Measurements from ENCODE around the gene CPAMD8. TPM values are rescaled to one million over a fixed set of nuclear protein-coding genes. Genes with fewer than 3 reads are reported as not detected.
"Not testable (repeated sequence)": the region's sequence is repeated elsewhere in the genome, so short reads cannot be mapped to it uniquely, and the experiment has no call there.

The CPAMD8 gene
- total RNA-seq, 1 experiment from 2014 or later = 3.9 TPM

- DNase-seq (no peak), ATAC-seq (no peak)
- Histone ChIP-seq H3F3A (ENCODE audit: low read length, unreplicated experiment) (no peaks in the 10 kb centered on the region), H3K4me3 (ENCODE audit: low read length) (no peak overlapping the region), H3K79me2 (ENCODE audit: low read length) (no peaks in the 10 kb centered on the region), H3K4me1 (ENCODE audit: insufficient read depth, low read length) (no peaks in the 10 kb centered on the region), H3K27me3 (ENCODE audit: low read length) (no peaks in the 10 kb centered on the region), H2AFZ (ENCODE audit: low read length) (no peak overlapping the region), H3K4me2 (ENCODE audit: low read length) (no peak overlapping the region), H3K36me3 (ENCODE audit: low read depth, low read length) (no peaks in the 10 kb centered on the region), H3K27ac (ENCODE audit: low read length) (no peak overlapping the region), H4K20me1 (ENCODE audit: low read length) (no peaks in the 10 kb centered on the region), H3K9me3 (ENCODE audit: low read length) (no peaks in the 10 kb centered on the region), H3K9ac (ENCODE audit: low read length) (no peak overlapping the region), H3K9me2 (replicated peaks; ENCODE audit: low read length) (no peaks in the 10 kb centered on the region)
- CTCF ChIA-PET = no interaction called here
- intact Hi-C loops (cut with micrococcal nuclease) = no loop called here
- POLR2A ChIA-PET (ENCODE audit: unreplicated experiment) = no interaction called here
- TF ChIP-seq EZH2phosphoT487 (IDR thresholded peaks at IDR 0.05; ENCODE audit: borderline replicate concordance, low read length) = no peak
- TF ChIP-seq EZH2 (IDR thresholded peaks at IDR 0.05; ENCODE audit: low read length, unreplicated experiment) = no peak
- no peak for TF ChIP-seq CTCF (conservative IDR thresholded peaks at IDR 0.05; ENCODE audit: low read depth, low read length)
- no TSS peak for BruUV-seq (replicated peaks)
Observed at GRCh38 chr19:16985403-16985802, 41.2 kb downstream of the CPAMD8 start.

- H3K9ac ChIP-seq (ENCODE audit: low read length); BruUV-seq (replicated peaks); H3F3A ChIP-seq (ENCODE audit: low read length, unreplicated experiment); intact Hi-C loops (cut with micrococcal nuclease); H2AFZ ChIP-seq (ENCODE audit: low read length); H3K4me3 ChIP-seq (ENCODE audit: low read length); H3K27me3 ChIP-seq (ENCODE audit: low read length); ATAC-seq; DNase-seq; H3K4me1 ChIP-seq (ENCODE audit: insufficient read depth, low read length); H3K9me3 ChIP-seq (ENCODE audit: low read length); H3K79me2 ChIP-seq (ENCODE audit: low read length); CTCF ChIA-PET; POLR2A ChIA-PET (ENCODE audit: unreplicated experiment); H4K20me1 ChIP-seq (ENCODE audit: low read length); H3K9me2 ChIP-seq (replicated peaks; ENCODE audit: low read length); H3K4me2 ChIP-seq (ENCODE audit: low read length); H3K36me3 ChIP-seq (ENCODE audit: low read depth, low read length); H3K27ac ChIP-seq (ENCODE audit: low read length): not testable (repeated sequence)
Observed at GRCh38 chr19:16982586-16982985, 44.0 kb downstream of the CPAMD8 start.

- no peak for TF ChIP-seq EZH2phosphoT487 (IDR thresholded peaks at IDR 0.05; ENCODE audit: borderline replicate concordance, low read length)
- TF ChIP-seq EZH2 (IDR thresholded peaks at IDR 0.05; ENCODE audit: low read length, unreplicated experiment) = no peak
- TF ChIP-seq CTCF (conservative IDR thresholded peaks at IDR 0.05; ENCODE audit: low read depth, low read length) = no peak
- Histone ChIP-seq H2AFZ (ENCODE audit: low read length) (no peak overlapping the region), H3F3A (ENCODE audit: low read length, unreplicated experiment) (no peaks in the 10 kb centered on the region), H3K27ac (ENCODE audit: low read length) (no peak overlapping the region), H3K27me3 (ENCODE audit: low read length) (no peaks in the 10 kb centered on the region), H3K4me2 (ENCODE audit: low read length) (no peak overlapping the region), H3K4me3 (ENCODE audit: low read length) (no peak overlapping the region), H4K20me1 (ENCODE audit: low read length) (no peaks in the 10 kb centered on the region), H3K9me2 (replicated peaks; ENCODE audit: low read length) (no peaks in the 10 kb centered on the region), H3K4me1 (ENCODE audit: insufficient read depth, low read length) (no peaks in the 10 kb centered on the region), H3K9me3 (ENCODE audit: low read length) (no peaks in the 10 kb centered on the region), H3K36me3 (ENCODE audit: low read depth, low read length) (no peaks in the 10 kb centered on the region), H3K79me2 (ENCODE audit: low read length) (no peaks in the 10 kb centered on the region), H3K9ac (ENCODE audit: low read length) (no peak overlapping the region)
- CTCF ChIA-PET = no interaction called here
- intact Hi-C loops (cut with micrococcal nuclease) = no loop called here
- no peak for ATAC-seq
- no TSS peak for BruUV-seq (replicated peaks)
- POLR2A ChIA-PET (ENCODE audit: unreplicated experiment) = no interaction called here
- no peak for DNase-seq
Observed at GRCh38 chr19:16978839-16979802, 47.5 kb downstream of the CPAMD8 start.

Data from PC-3 (cell line).